GM19043 (cell line): ENCODE measurements around the gene MIER2.
"Not testable (repeated sequence)": the region's sequence is repeated elsewhere in the genome, so short reads cannot be mapped to it uniquely, and the experiment has no call there.

Source experiments
- ATAC-seq: cut with Tn5 transposase; IDR thresholded peaks from one replicate; pipeline ENCODE4 v1.9.1; 2021; ENCODE audit warnings: low read depth; ENCODE audit not compliant: unreplicated experiment

MIER2 gene

GRCh38 chr19:256804-257203 lies 87.8 kb downstream of the MIER2 start:
- ATAC-seq = not testable (repeated sequence)
